Suprapubic skin (tissue), 3 donors: ENCODE results near the gene SUSD6.

Experiments used
- CTCF ChIP-seq, 2 donors: fragments of 200-600 bp in 1 of 2; fragments of 450-650 bp in 1 of 2; sonication (generic) in 1 of 2; IDR thresholded peaks; one replicate each; pipeline ENCODE4 v1.5.1; 2016 to 2019; ENCODE audit warnings: antibody characterized with exemption in 2 of 2, mild to moderate bottlenecking in 1 of 2, moderate library complexity in 1 of 2
- POLR2A ChIP-seq, 2 donors: fragments of 450-650 bp; IDR thresholded peaks; one replicate each; pipeline ENCODE4 v1.6.1; 2017; ENCODE audit warnings: antibody characterized with exemption in 2 of 2, mild to moderate bottlenecking in 2 of 2, moderate library complexity in 2 of 2

DNA sequence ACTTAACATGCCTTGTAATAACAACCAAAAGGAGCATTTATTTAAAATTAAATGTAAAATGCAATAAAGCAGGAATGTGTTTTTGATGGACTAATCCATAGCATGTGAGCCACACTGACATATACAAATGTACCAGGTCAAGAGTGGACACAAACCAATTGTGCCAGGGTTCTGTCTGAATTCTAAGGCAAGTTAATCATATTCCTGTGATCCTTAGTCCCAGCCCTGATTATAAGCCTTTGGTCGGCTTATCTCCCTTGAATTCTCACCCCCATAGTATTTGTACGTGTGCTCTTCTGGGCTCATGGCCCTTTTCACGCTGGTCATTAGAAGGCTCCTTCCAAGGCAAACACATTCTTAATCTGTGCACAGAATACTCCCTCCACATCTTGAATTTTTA lies 144.9 kb downstream of the SUSD6 start:
- TF ChIP-seq CTCF (IDR thresholded peaks at IDR 0.05): no peak
- no peak for TF ChIP-seq POLR2A (IDR thresholded peaks at IDR 0.05)
